ENCODE results near the gene TCEAL9.
A peak's percentile ranks its signal among the peaks of the same experiment; 100 is the strongest.

The TCEAL9 gene

DNA sequence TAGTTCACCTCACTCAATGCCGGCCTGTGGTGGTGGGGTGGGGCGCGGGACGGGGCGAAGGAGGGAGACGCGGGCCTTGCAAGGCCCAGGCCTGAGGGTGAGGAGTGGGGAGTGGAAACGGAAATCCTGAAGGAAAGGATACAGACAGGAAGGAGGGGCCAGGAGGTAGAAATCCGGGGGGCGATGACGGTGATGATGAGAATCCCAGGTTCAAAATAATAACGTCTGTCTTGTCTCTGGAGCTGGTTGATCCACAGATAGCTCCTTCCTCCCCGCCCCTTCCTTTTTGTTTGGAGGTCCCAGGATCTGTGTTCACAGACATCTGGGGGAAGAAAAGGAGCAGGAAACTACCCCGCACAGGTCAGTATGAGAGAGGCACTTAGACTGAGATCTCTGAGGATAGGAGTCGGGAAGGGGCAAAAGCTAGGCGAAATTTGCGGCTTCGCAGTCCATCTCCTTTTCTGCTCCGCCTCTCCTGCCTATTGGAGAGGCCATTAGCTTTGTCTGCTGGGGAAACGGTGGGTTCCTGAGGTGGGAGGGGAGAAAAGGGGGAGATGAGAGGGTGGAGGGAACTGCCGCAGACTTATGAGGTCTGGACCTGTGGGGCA is 25.5 kb upstream of the TCEAL9 start:
- DNase-seq (ENCODE audit: extremely low read depth, insufficient read length): no peak
- no peaks in the 10 kb centered on the region for H3K27me3 ChIP-seq (replicated peaks; ENCODE audit: control insufficient read depth, insufficient read depth, low read length)
- no peak overlapping the region for H3K4me3 ChIP-seq (replicated peaks; ENCODE audit: low read depth, low read length)
- TF ChIP-seq, protein P1, sequence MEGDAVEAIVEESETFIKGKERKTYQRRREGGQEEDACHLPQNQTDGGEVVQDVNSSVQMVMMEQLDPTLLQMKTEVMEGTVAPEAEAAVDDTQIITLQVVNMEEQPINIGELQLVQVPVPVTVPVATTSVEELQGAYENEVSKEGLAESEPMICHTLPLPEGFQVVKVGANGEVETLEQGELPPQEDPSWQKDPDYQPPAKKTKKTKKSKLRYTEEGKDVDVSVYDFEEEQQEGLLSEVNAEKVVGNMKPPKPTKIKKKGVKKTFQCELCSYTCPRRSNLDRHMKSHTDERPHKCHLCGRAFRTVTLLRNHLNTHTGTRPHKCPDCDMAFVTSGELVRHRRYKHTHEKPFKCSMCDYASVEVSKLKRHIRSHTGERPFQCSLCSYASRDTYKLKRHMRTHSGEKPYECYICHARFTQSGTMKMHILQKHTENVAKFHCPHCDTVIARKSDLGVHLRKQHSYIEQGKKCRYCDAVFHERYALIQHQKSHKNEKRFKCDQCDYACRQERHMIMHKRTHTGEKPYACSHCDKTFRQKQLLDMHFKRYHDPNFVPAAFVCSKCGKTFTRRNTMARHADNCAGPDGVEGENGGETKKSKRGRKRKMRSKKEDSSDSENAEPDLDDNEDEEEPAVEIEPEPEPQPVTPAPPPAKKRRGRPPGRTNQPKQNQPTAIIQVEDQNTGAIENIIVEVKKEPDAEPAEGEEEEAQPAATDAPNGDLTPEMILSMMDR (IDR thresholded peaks at IDR 0.05; ENCODE audit: insufficient read depth, low read length, poor library complexity, severe bottlenecking): no peak
- no peaks in the 10 kb centered on the region for H3K36me3 ChIP-seq (ENCODE audit: control insufficient read depth, insufficient read depth, low read length)

DNA sequence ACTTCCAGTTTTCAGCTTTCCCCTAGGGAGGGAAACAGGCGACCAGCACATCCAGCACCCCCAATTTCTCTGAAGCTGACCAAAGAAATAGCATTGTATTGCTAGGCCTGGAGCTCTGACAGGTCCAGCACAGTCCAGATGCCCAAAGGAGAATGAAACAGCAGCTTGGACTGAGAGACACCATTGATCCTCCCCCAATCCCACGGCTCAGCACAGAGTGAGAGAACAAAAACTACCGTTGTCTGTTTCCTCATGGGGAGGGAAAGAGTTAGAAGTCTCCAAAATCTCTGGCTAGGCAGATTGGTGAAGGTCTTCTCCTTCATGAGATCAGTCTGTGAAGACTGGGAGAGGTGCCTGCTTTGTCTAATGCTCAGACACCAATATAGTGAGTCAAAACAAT is 17.6 kb upstream of the TCEAL9 start:
- Histone ChIP-seq H3K4me3 (replicated peaks; ENCODE audit: low read depth, low read length) (no peak overlapping the region), H3K27me3 (replicated peaks; ENCODE audit: control insufficient read depth, insufficient read depth, low read length) (no peaks in the 10 kb centered on the region), H3K36me3 (ENCODE audit: control insufficient read depth, insufficient read depth, low read length) (no peaks in the 10 kb centered on the region)
- TF ChIP-seq, protein P1 (IDR thresholded peaks at IDR 0.05; ENCODE audit: insufficient read depth, low read length, poor library complexity, severe bottlenecking): no peak
- no peak for DNase-seq (ENCODE audit: extremely low read depth, insufficient read length)

DNA sequence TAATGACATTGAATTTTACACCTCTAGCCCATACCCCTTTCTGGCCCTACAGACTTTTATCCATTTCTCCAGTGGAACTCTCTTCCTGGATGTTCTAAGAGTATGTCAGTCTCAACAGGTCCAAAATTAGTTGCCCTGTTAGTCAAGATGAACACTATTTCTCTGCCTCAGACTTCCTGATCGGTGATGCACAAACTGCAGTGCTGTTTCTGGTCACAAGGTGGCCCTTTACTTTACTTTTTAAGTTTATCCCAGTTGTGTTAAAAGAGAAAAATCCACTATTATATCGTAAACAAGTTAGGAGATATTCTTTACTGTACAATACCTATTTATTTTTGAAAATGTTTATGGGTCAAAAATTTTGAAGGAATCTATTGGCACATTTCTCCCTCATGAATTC is 13.2 kb upstream of the TCEAL9 start:
- no peak overlapping the region for H3K4me3 ChIP-seq (replicated peaks; ENCODE audit: low read depth, low read length)
- TF ChIP-seq, protein P1 (IDR thresholded peaks at IDR 0.05; ENCODE audit: insufficient read depth, low read length, poor library complexity, severe bottlenecking): peak; percentile 68
- no peaks in the 10 kb centered on the region for H3K36me3 ChIP-seq (ENCODE audit: control insufficient read depth, insufficient read depth, low read length)
- no peaks in the 10 kb centered on the region for H3K27me3 ChIP-seq (replicated peaks; ENCODE audit: control insufficient read depth, insufficient read depth, low read length)
- no peak for DNase-seq (ENCODE audit: extremely low read depth, insufficient read length)

DNA sequence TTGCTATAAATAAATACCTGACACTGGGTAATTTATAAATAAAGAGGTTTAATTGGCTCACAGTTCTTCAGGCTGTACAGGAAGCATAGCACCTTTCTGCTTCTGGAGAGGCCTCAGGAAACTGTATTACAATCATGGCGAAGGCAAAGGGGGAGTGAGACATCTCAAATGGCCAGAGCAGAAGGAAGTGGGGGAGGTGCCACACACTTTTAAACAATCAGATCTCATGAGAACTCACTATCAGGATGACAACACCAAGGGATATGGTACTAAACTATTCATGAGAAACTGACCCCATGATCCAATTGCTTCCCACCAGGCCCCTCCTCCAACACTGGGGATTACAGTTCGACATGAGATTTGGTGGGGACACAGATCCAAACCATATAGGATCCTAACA is 11.7 kb upstream of the TCEAL9 start:
- DNase-seq (ENCODE audit: extremely low read depth, insufficient read length): no peak
- H3K27me3 ChIP-seq (replicated peaks; ENCODE audit: control insufficient read depth, insufficient read depth, low read length): no peaks in the 10 kb centered on the region
- TF ChIP-seq, protein P1 (IDR thresholded peaks at IDR 0.05; ENCODE audit: insufficient read depth, low read length, poor library complexity, severe bottlenecking): no peak
- no peak overlapping the region for H3K4me3 ChIP-seq (replicated peaks; ENCODE audit: low read depth, low read length)
- no peaks in the 10 kb centered on the region for H3K36me3 ChIP-seq (ENCODE audit: control insufficient read depth, insufficient read depth, low read length)

DNA sequence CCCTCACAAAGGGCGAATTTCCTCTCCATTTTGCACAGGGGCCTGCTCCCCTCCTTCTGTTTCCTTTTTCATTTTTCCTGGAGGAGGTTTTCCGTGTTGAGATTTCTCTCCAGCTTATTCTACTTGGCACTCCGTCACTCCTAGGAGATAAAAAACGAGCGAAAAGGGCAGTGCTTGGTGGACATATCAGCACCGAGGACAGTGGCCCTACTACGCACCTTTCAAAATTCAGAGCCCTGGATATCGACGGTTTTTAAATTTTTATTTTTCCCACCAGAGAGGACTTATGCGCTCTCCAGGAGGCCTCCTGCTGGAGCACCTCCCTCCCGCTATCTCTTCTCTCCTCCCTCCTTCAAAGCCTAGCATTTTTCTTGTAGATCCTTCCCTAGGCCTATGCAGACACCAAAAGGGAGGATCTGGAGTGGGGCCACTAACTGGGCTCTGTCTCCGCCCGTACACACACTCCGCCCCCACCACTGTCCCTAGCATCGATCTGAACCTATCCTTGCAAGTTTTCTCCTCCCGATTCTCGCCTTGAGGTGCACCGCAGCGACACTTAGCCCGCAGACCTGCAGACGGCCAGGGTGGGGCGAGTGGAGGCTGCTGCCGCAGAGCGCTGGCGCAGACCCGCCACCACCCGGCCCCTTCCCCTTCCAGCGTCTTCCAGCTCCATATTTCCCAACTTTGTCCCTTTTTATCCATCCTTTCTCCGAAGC is 8.5 kb upstream of the TCEAL9 start:
- TF ChIP-seq, protein P1 (IDR thresholded peaks at IDR 0.05; ENCODE audit: insufficient read depth, low read length, poor library complexity, severe bottlenecking): no peak
- H3K4me3 ChIP-seq (replicated peaks; ENCODE audit: low read depth, low read length): no peak overlapping the region

More for the DNA sequence above, 8.5 kb upstream of the TCEAL9 start:
- Histone ChIP-seq H3K36me3 (ENCODE audit: control insufficient read depth, insufficient read depth, low read length) (no peaks in the 10 kb centered on the region), H3K27me3 (replicated peaks; ENCODE audit: control insufficient read depth, insufficient read depth, low read length) (no peaks in the 10 kb centered on the region)
- no peak for DNase-seq (ENCODE audit: extremely low read depth, insufficient read length)
